Colonic mucosa (tissue), 4 donors: Measurements from ENCODE around the gene MAD1L1. TPM values are rescaled to one million over a fixed set of nuclear protein-coding genes. Genes with fewer than 3 reads are reported as not detected.

Experiments used
- DNase-seq: peaks from one replicate; pipeline ENCODE4 v3.0.0-alpha.2; 2020
- H3K27ac ChIP-seq: fragments of 200-600 bp; one replicate; pipeline ENCODE4 v1.8.0; 2021
- H3K27me3 ChIP-seq: fragments of 200-600 bp; one replicate; pipeline ENCODE4 v1.8.0; 2021
- H3K36me3 ChIP-seq: fragments of 200-600 bp; one replicate; pipeline ENCODE4 v1.8.0; 2021
- H3K4me1 ChIP-seq: fragments of 200-600 bp; one replicate; pipeline ENCODE4 v1.8.0; 2021; ENCODE audit warnings: mild to moderate bottlenecking
- H3K4me3 ChIP-seq: fragments of 200-600 bp; one replicate; pipeline ENCODE4 v1.8.0; 2021
- H3K9ac ChIP-seq, 2 donors: one replicate each; pipeline ENCODE4 v1.7.0; 2013; ENCODE audit warnings: control low read depth in 2 of 2, low read depth in 2 of 2, low read length in 2 of 2
- H3K9me3 ChIP-seq: fragments of 200-600 bp; one replicate; pipeline ENCODE4 v1.8.0; 2021
- intact Hi-C: fragments of 100-400 bp; cut with DNase I; formaldehyde crosslinking; loops from one replicate; pipeline ENCODE4 v1.14.1; 2022
- total RNA-seq, 2 donors: library from RNA; stranded (reverse); fragmentation: NEBNext Ultra II Directional in 1 of 2; extraction: Animal tissue kit (Norgen Biotek cat#: 25700) in 1 of 2; gene quantifications; one replicate each; pipeline ENCODE4 v1.2.1, GENCODE V29; 2021
- TF ChIP-seq, protein P1 (sequence below): fragments of 200-600 bp; IDR thresholded peaks from one replicate; pipeline ENCODE4 v1.8.0; 2022; ENCODE audit warnings: antibody characterized with exemption, mild to moderate bottlenecking
- donor health status: healthy.
- donor health status: DM: no; HTN: no; CAD: no.
- donor health status: DM: no; HTN: no; CAD: no.

Gene MAD1L1
- total RNA-seq, 2 donors from 2014 or later, result 18.2 to 47.0 TPM

DNA sequence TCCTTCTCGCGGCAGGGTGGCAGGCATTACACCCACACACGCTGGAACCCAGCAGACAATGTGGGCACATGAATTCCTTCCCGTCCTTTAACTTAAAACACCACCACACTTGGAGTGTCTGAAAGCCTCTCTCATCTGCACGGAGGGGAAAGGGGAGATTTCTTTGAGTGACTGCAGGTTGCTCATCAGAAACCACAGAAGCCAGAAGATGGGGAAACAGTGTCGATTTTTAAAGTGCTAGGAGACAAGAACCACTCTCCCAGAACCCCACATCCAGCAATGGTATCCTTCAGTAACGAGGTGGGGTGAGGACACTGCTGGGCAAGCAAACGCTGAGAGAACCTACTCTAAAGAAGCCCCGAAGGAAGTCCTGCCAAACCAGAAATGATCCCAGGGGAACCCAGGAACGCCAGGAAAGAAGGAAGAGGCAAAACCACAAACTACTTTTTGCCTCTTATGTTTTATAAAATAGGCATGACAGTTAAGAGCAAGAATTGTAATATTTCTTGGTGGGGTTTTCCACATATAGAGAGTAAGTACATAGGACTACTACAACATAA is 308.4 kb downstream of the MAD1L1 start:
- Histone ChIP-seq H3K36me3 (no peaks in the 10 kb centered on the region), H3K27ac (no peak overlapping the region), H3K27me3 (no peaks in the 10 kb centered on the region), H3K4me1 (no peaks in the 10 kb centered on the region), H3K4me3 (no peak overlapping the region), H3K9ac (no peak overlapping the region), H3K9me3 (no peaks in the 10 kb centered on the region)
- intact Hi-C loops, result no loop called here
- TF ChIP-seq, protein P1, sequence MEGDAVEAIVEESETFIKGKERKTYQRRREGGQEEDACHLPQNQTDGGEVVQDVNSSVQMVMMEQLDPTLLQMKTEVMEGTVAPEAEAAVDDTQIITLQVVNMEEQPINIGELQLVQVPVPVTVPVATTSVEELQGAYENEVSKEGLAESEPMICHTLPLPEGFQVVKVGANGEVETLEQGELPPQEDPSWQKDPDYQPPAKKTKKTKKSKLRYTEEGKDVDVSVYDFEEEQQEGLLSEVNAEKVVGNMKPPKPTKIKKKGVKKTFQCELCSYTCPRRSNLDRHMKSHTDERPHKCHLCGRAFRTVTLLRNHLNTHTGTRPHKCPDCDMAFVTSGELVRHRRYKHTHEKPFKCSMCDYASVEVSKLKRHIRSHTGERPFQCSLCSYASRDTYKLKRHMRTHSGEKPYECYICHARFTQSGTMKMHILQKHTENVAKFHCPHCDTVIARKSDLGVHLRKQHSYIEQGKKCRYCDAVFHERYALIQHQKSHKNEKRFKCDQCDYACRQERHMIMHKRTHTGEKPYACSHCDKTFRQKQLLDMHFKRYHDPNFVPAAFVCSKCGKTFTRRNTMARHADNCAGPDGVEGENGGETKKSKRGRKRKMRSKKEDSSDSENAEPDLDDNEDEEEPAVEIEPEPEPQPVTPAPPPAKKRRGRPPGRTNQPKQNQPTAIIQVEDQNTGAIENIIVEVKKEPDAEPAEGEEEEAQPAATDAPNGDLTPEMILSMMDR, result no peak
- DNase-seq, result no peak

DNA sequence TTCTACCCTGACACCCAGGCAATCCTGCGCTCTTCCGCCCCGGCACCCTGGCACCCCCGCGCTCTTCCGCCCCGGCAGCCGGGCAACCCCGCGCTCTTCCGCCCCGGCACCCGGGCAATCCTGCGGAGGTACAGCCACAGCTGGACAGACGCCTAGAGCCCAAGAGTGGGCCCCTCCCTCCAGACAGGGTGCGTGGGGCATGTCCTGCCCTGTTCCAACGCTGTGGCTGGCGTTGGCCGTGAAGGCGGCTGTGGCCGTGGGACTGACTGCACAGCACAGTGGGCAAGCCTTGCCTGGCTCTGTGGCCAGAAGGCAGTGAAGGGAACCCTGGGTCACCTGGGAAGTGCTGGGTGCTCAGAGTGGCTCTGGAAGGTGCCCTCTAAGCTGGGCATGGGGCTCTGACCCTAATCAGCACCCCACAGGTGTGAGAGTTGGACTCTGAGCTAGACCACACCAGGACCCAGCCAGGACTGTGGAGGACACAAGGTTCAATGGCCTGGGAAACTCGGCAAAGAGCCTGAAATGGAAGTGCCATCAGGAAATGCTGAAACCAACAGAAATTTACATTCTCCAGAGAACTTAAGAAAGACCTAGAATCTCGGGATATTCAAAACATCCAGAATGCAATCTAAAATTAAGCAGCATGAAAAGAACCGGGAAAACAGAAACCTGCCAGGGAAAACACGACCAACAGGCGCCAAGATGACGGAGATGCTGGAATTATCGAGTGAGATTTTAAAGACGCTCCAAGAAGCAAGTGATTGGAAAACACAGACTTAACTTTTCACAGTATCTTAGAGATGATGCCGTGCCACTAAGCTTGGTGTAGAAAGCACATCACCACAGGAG is 309.1 kb downstream of the MAD1L1 start:
- Histone ChIP-seq H3K36me3 (no peaks in the 10 kb centered on the region), H3K27ac (no peak overlapping the region), H3K27me3 (no peaks in the 10 kb centered on the region), H3K9me3 (no peaks in the 10 kb centered on the region), H3K9ac (no peak overlapping the region), H3K4me3 (no peak overlapping the region), H3K4me1 (no peaks in the 10 kb centered on the region)
- no peak for DNase-seq
- intact Hi-C loops, result no loop called here
- TF ChIP-seq, protein P1, result no peak

- Histone ChIP-seq H3K9ac (no peak overlapping the region), H3K9me3 (no peaks in the 10 kb centered on the region), H3K4me1 (no peaks in the 10 kb centered on the region), H3K27ac (no peak overlapping the region), H3K4me3 (no peak overlapping the region), H3K27me3 (no peaks in the 10 kb centered on the region), H3K36me3 (no peaks in the 10 kb centered on the region)
- no peak for DNase-seq
- TF ChIP-seq, protein P1, result no peak
- intact Hi-C loops, result no loop called here
Measured at GRCh38 chr7:1922870-1923236, 309.9 kb downstream of the MAD1L1 start.

GRCh38 chr7:1922071-1922869 is 310.5 kb downstream of the MAD1L1 start:
- Histone ChIP-seq H3K9ac (no peak overlapping the region), H3K27me3 (no peaks in the 10 kb centered on the region), H3K4me1 (no peaks in the 10 kb centered on the region), H3K36me3 (no peaks in the 10 kb centered on the region), H3K4me3 (no peak overlapping the region), H3K9me3 (no peaks in the 10 kb centered on the region), H3K27ac (no peak overlapping the region)
- TF ChIP-seq, protein P1, result no peak
- intact Hi-C loops, result no loop called here
- no peak for DNase-seq

- H3K27me3 ChIP-seq, result no peaks in the 10 kb centered on the region
- H3K4me3 ChIP-seq, result no peak overlapping the region
- no peak for DNase-seq
- H3K27ac ChIP-seq, result no peak overlapping the region
- H3K36me3 ChIP-seq, result no peaks in the 10 kb centered on the region
- H3K9me3 ChIP-seq, result no peaks in the 10 kb centered on the region
- H3K4me1 ChIP-seq, result no peaks in the 10 kb centered on the region
- TF ChIP-seq, protein P1, result no peak
- intact Hi-C loops, result no loop called here
- H3K9ac ChIP-seq, result no peak overlapping the region
Measured at GRCh38 chr7:1920881-1921280, 311.9 kb downstream of the MAD1L1 start.
